HEK293 (cell line): ENCODE data around the gene ZC3H8.

Experiments
- CTCF ChIA-PET: fragments of 350-600 bp; formaldehyde crosslinking; extraction: SDS; loops from one replicate; lab custom pipeline; 2021; ENCODE audit warnings: antibody characterized with exemption; lab: Yijun Ruan, JAX
- POLR2A ChIA-PET: fragments of 300-600 bp; formaldehyde crosslinking; extraction: SDS; loops from one replicate; lab custom pipeline; 2020; ENCODE audit warnings: antibody characterized with exemption, inconsistent platforms; lab: Yijun Ruan, JAX
- H3K27ac ChIP-seq: fragments of 200-500 bp; sonication (Bioruptor generic); 2 replicates; pipeline ENCODE4 v1.5.1; 2014; ENCODE audit warnings: low read depth, low read length, control low read depth, inconsistent platforms; ENCODE audit errors: extremely low read depth
- H3K36me3 ChIP-seq, 2 experiments: fragments of 200-500 bp in 1 of 2; sonication (Bioruptor generic) in 1 of 2; 1 replicate in 1 of 2; 2 replicates in 1 of 2; pipeline ENCODE4 v1.5.1; 2014 to 2017; ENCODE audit warnings: inconsistent platforms in 2 of 2, low read length in 2 of 2; ENCODE audit not compliant: control insufficient read depth in 2 of 2, insufficient read depth in 1 of 2
- H3K4me1 ChIP-seq: fragments of 200-500 bp; sonication (Bioruptor generic); 2 replicates; pipeline ENCODE4 v1.5.1; 2014; ENCODE audit warnings: mild to moderate bottlenecking, low read length, inconsistent platforms; ENCODE audit not compliant: control insufficient read depth, insufficient read depth
- H3K4me3 ChIP-seq: 2 replicates; pipeline ENCODE4 v1.5.1; 2011; ENCODE audit warnings: low read depth, mild to moderate bottlenecking, control low read depth, low read length, moderate library complexity
- H3K9me3 ChIP-seq: fragments of 200-500 bp; sonication (Bioruptor generic); 2 replicates; pipeline ENCODE4 v1.5.1; 2014; ENCODE audit warnings: low read depth, low read length, inconsistent platforms; ENCODE audit not compliant: control insufficient read depth, insufficient read depth
- MEIS1 ChIP-seq: sonication (generic); formaldehyde crosslinking; IDR thresholded peaks from 2 replicates; pipeline ENCODE4 v1.8.1; 2022; ENCODE audit warnings: missing genetic modification reagents, mild to moderate bottlenecking, borderline replicate concordance
- OSR2 ChIP-seq: fragments of 450-650 bp; formaldehyde crosslinking; IDR thresholded peaks from 2 replicates; pipeline ENCODE4 v1.5.1; 2016; ENCODE audit warnings: missing biosample characterization, missing genetic modification characterization
- OVOL3 ChIP-seq: fragments of 450-650 bp; formaldehyde crosslinking; IDR thresholded peaks from 2 replicates; pipeline ENCODE4 v1.5.1; 2016; ENCODE audit warnings: missing biosample characterization, missing genetic modification characterization
- PATZ1 ChIP-seq: fragments of 450-650 bp; formaldehyde crosslinking; IDR thresholded peaks from 2 replicates; pipeline ENCODE4 v1.5.1; 2016; ENCODE audit warnings: missing biosample characterization, missing genetic modification characterization
- REST ChIP-seq: fragments of 450-650 bp; formaldehyde crosslinking; IDR thresholded peaks from 2 replicates; pipeline ENCODE4 v1.5.1; 2016; ENCODE audit warnings: missing biosample characterization, missing genetic modification characterization
- ZBTB1 ChIP-seq: fragments of 450-650 bp; formaldehyde crosslinking; IDR thresholded peaks from 2 replicates; pipeline ENCODE4 v1.5.1; 2016; ENCODE audit warnings: missing biosample characterization, missing genetic modification characterization
- ZBTB17 ChIP-seq: fragments of 450-650 bp; formaldehyde crosslinking; IDR thresholded peaks from 2 replicates; pipeline ENCODE4 v1.5.1; 2016; ENCODE audit warnings: missing biosample characterization, missing genetic modification characterization
- ZFP37 ChIP-seq: fragments of 450-650 bp; formaldehyde crosslinking; IDR thresholded peaks from 2 replicates; pipeline ENCODE4 v1.5.1; 2016; ENCODE audit warnings: missing biosample characterization, missing genetic modification characterization
- ZNF138 ChIP-seq: fragments of 450-650 bp; formaldehyde crosslinking; IDR thresholded peaks from 2 replicates; pipeline ENCODE4 v1.5.1; 2016; ENCODE audit warnings: missing biosample characterization, missing genetic modification characterization, borderline replicate concordance
- ZNF140 ChIP-seq: fragments of 450-650 bp; formaldehyde crosslinking; IDR thresholded peaks from 2 replicates; pipeline ENCODE4 v1.5.1; 2016; ENCODE audit warnings: missing biosample characterization, missing genetic modification characterization
- ZNF248 ChIP-seq: fragments of 450-650 bp; formaldehyde crosslinking; IDR thresholded peaks from 2 replicates; pipeline ENCODE4 v1.5.1; 2017; ENCODE audit warnings: missing biosample characterization, missing genetic modification characterization
- ZNF335 ChIP-seq: fragments of 450-650 bp; formaldehyde crosslinking; conservative IDR thresholded peaks from 2 replicates; pipeline ENCODE4 v1.5.1; 2016; ENCODE audit warnings: missing biosample characterization, missing genetic modification characterization
- ZNF433 ChIP-seq: fragments of 450-650 bp; formaldehyde crosslinking; IDR thresholded peaks from 2 replicates; pipeline ENCODE4 v1.5.1; 2016; ENCODE audit warnings: missing biosample characterization, missing genetic modification characterization, low read depth
- ZNF473 ChIP-seq: fragments of 450-650 bp; formaldehyde crosslinking; IDR thresholded peaks from 2 replicates; pipeline ENCODE4 v1.5.1; 2017; ENCODE audit warnings: missing biosample characterization, missing genetic modification characterization
- ZNF654 ChIP-seq: fragments of 450-650 bp; formaldehyde crosslinking; IDR thresholded peaks from 2 replicates; pipeline ENCODE4 v1.5.1; 2016; ENCODE audit warnings: low read depth, missing biosample characterization, missing genetic modification characterization
- ZNF660 ChIP-seq: fragments of 450-650 bp; IDR thresholded peaks from 2 replicates; pipeline ENCODE4 v1.5.1; 2018; ENCODE audit warnings: missing biosample characterization, mild to moderate bottlenecking, missing genetic modification characterization
- ZNF707 ChIP-seq: fragments of 450-650 bp; formaldehyde crosslinking; IDR thresholded peaks from 2 replicates; pipeline ENCODE4 v1.5.1; 2016; ENCODE audit warnings: missing biosample characterization, missing genetic modification characterization
- ZNF777 ChIP-seq: fragments of 450-650 bp; formaldehyde crosslinking; IDR thresholded peaks from 2 replicates; pipeline ENCODE4 v1.5.1; 2017; ENCODE audit warnings: missing biosample characterization, missing genetic modification characterization, borderline replicate concordance
- ZSCAN18 ChIP-seq: fragments of 450-650 bp; formaldehyde crosslinking; IDR thresholded peaks from 2 replicates; pipeline ENCODE4 v1.5.1; 2016; ENCODE audit warnings: missing biosample characterization, missing genetic modification characterization
- TF ChIP-seq, protein P1 (sequence below): fragments of 450-650 bp; formaldehyde crosslinking; IDR thresholded peaks from 2 replicates; pipeline ENCODE4 v1.5.1; 2016; ENCODE audit warnings: missing biosample characterization, missing genetic modification characterization

ZC3H8 gene

GRCh38 chr2:112295407-112296078 lies 40.7 kb upstream of the ZC3H8 start:
- TF ChIP-seq ZNF433 (no peak), ZBTB17 (tag by site-specific recombination) (no peak), ZNF140 (tag by site-specific recombination) (no peak), OSR2 (tag by site-specific recombination) (no peak), ZFP37 (tag by site-specific recombination) (no peak), ZNF707 (tag by site-specific recombination) (no peak), ZNF138 (tag by site-specific recombination) (no peak), ZBTB1 (no peak), PATZ1 (no peak), OVOL3 (tag by site-specific recombination) (no peak), MEIS1 (no peak), ZNF248 (tag by site-specific recombination) (no peak), ZNF660 (tag by site-specific recombination) (no peak), ZNF335 (no peak), ZNF473 (no peak), ZNF777 (tag by site-specific recombination) (no peak), ZNF654 (no peak), REST (tag by site-specific recombination) (no peak), ZSCAN18 (tag by site-specific recombination) (no peak)
- TF ChIP-seq, protein P1, sequence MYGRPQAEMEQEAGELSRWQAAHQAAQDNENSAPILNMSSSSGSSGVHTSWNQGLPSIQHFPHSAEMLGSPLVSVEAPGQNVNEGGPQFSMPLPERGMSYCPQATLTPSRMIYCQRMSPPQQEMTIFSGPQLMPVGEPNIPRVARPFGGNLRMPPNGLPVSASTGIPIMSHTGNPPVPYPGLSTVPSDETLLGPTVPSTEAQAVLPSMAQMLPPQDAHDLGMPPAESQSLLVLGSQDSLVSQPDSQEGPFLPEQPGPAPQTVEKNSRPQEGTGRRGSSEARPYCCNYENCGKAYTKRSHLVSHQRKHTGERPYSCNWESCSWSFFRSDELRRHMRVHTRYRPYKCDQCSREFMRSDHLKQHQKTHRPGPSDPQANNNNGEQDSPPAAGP (tag by site-specific recombination), result no peak
- Histone ChIP-seq H3K9me3 (no peaks in the 10 kb centered on the region), H3K4me3 (no peak overlapping the region), H3K36me3 (no peaks in the 10 kb centered on the region), H3K27ac (no peak overlapping the region), H3K4me1 (no peaks in the 10 kb centered on the region)
- POLR2A ChIA-PET, result no interaction called here
- CTCF ChIA-PET, result no interaction called here
